HG03378 (cell line): ENCODE data around the gene EXO5.
"Not testable (repeated sequence)": the region's sequence is repeated elsewhere in the genome, so short reads cannot be mapped to it uniquely, and the experiment has no call there.

ENCODE experiments used
- ATAC-seq: cut with Tn5 transposase; IDR thresholded peaks from one replicate; pipeline ENCODE4 v1.9.1; 2021; ENCODE audit warnings: mild to moderate bottlenecking, moderate library complexity; ENCODE audit not compliant: unreplicated experiment

EXO5 gene

DNA sequence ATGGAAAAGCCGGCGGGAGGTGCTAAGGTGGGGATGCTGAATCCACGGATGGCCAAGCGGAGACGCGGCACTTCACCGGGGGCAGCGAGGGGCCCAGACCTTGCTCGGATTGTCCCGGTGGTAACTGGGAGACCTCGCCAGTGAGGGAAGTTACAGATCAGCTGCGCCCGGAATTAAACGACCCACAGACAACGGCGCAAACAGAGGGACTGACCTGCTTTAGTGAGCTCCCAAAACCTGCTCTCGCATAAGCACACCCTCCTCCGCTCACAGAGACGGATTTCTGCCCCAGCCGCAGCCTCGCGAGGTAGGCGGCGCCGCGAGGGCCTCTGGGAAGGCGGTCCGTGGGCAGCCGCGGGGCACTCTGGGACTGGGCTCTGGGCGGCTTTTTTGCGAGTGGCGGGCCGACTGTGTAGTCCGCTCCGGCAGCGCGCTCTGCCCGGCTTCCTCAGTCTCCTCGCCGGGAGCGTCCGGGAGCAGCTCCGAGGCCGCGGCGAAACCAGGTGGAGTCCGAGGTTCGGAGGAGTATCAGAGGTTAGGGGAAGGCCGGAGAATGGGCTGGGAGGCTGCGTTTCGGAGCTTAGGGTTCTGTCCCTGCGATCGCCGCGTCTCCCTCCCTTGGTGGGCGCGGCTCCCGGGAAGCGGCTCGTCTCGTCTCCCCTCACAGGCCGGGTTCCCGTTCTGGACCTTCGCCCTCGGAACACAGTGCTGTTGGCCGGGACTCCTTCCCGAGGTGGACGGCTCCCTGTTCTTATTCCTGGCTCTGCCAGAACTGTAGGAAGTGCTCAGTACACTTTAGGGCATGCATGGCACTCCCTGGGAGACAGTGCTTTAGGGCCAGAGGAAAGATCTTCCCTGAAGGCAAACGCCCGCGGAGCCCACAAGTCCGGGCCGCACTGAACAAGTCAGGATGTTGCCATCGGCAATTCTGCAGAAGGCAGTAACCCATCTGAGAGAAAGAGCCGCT lies at the start of gene EXO5:
TSS of gene EXO5 (plus strand) at position 393 of the 967 bp plus-strand sequence. CDS start 5,778 bp downstream, outside the sequence.
- ATAC-seq, result no peak

GRCh38 chr1:40462956-40463590 lies 45.5 kb upstream of the EXO5 start:
- ATAC-seq, result no peak

DNA sequence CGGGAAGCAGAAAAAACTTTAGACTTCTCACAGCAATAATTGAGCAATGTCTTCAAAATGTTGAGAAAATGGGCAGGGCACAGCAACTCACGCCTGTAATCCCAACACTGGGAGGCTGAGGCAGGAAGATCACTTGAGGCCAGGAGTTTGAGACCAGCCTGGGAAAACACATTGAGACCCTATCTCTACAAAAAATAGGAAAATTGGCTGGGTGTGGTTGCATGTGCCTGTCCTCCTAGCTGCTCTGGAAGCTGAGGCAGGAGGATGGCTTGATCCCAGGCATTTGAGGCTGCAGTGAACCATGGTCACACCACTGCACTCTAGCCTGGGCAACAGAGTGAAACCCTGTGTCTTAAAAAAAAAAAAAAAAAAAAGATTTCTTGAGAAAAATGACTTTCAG lies 39.2 kb upstream of the EXO5 start:
- no peak for ATAC-seq

GRCh38 chr1:40475268-40475667 lies 33.3 kb upstream of the EXO5 start:
- ATAC-seq, result no peak

DNA sequence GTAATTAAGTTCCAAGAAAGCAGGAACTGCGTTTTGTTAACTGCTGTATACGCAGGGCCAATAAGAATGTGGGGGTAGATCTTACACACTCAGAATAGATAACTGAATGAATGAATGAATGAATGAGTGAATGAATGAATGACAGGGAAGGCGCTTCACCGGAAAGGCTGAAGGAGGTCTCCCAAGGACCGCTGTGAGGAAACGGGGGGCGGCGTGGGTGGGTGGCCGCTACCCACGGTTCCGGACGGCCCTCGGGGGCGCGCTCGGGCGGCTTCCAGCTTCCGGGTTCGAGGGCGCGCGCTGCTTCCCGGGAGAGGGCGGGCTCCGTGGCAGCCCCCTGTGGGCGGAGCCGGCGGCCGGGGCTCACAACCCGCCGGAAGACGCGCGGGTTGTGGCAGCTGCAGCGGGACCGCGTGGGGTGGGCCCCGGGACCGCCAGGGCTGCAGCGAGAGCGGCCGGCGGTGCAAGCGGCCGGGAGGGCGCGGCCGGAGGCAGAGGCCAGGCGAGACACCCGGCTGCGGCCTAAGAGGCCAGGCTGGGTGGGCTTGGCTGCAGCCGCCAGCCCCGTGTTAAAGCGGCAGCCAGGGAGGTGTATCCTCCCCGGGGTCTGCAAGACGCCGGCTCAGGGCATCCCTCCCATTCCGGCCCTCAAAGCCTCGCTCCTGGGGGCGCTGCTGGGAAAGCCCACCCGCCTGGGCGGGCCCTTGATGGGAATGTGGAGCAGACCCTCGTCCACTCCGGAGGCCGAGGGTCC lies 31.5 kb upstream of the EXO5 start, which contains the start of gene ZFP69:
TSS of gene ZFP69 (plus strand) at position 367 of the 754 bp plus-strand sequence. CDS start 2,072 bp downstream, outside the sequence.
- no peak for ATAC-seq

DNA sequence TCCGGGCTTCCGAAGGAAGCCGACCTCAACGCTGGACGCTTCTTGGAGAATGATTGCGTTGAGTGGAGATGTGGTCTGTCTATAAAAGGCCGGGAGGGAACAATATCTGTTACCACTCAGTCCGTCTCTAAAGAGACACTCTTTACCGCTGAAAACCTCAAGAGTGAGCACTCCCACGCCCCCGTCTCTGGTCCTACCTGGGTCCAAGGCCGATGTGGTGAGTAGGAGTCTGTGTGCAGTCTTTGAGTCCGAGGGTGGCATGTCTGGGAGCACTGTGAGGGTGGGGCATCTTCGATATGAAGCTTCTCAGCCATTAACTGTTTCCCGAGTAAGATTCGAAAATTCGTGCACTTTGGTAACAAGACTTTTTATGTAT lies 30.9 kb upstream of the EXO5 start:
- no peak for ATAC-seq

GRCh38 chr1:40478276-40478675 lies 30.3 kb upstream of the EXO5 start:
- no peak for ATAC-seq

DNA sequence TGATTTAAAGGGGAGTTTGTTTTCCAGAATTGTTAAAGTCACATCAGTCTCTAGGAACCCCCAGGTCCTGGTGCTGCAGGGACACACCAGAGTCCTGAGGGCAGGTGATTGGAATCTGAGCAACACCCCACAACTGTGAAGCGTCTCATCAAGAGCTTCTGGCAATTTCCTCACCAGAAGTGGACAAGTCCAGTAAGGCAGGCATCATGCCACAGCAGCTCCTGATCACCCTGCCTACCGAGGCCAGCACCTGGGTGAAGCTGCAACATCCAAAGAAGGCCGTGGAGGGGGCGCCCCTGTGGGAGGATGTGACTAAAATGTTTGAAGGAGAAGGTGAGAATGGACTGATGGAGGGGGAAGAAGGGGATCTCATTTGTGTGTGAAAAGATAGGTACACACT lies 29.4 kb upstream of the EXO5 start:
- ATAC-seq, result no peak

GRCh38 chr1:40495315-40495903 lies 13.2 kb upstream of the EXO5 start:
- ATAC-seq, result no peak

- not testable (repeated sequence) for ATAC-seq
These were observed 5.9 kb upstream of the EXO5 start for GRCh38 chr1:40502651-40503050.

- no peak for ATAC-seq
These were observed 594 bp upstream of the EXO5 start for GRCh38 chr1:40507973-40508372.

DNA sequence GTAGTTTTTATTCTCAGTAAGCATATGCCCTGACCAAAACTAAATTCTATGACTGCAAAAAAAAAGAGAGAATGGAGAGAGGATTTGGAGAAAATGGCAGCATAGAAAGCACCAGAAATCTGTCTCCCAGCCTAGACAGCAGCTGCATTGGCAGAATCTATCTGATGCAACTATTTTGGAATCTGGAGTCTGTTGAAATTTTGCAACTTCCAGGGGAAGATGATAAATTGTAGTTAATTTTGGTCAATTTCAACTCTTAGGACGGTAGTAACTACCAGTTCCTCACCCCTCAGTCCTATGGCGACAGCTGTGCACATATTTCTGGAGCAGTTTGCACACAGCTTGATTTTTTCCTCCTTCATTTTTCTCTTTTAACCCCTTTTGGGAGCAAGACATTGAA lies 10.9 kb downstream of the EXO5 start:
- ATAC-seq, result no peak

DNA sequence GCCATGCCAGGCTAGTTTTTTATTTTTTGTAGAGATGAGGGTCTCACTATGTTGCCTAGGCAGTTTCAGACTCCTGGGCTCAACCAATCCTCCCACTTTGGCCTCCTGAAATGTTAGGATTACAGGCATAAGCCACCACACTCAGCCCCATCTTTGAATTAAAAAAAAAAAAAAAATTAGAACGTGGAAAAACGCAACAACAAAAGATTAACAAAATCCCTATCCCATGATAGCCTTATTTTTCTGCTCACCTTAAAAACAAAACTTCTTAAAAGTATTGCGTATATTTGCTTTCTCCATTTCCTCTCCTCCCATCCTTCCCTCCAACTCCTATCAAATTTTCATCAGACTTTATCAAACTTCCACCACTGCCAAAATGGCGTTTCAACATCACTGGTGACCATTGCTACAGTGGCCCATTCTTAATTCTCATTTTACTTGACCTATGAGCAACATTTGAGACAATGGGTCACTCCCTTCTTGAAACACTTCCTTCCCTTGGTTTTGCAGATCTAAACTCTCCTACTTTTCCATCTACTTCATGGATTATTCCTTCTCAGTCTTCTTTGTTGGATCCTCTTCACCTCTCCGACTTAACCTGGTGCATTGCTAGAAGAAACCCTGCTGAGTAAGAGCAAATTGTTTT lies 22.3 kb downstream of the EXO5 start:
- no peak for ATAC-seq

- peak; percentile 86 for ATAC-seq
These were observed 23.0 kb downstream of the EXO5 start, which contains the start of gene ZNF684 for GRCh38 chr1:40531381-40532061. ZNF684 (plus strand) TSS chr1:40531637; CDS start chr1:40533167, 1,530 bp downstream.

GRCh38 chr1:40532062-40532389 lies 23.5 kb downstream of the EXO5 start:
- peak; percentile 19 for ATAC-seq

GRCh38 chr1:40532844-40533424 lies 24.4 kb downstream of the EXO5 start:
- no peak for ATAC-seq

GRCh38 chr1:40534589-40534988 lies 26.0 kb downstream of the EXO5 start:
- no peak for ATAC-seq

DNA sequence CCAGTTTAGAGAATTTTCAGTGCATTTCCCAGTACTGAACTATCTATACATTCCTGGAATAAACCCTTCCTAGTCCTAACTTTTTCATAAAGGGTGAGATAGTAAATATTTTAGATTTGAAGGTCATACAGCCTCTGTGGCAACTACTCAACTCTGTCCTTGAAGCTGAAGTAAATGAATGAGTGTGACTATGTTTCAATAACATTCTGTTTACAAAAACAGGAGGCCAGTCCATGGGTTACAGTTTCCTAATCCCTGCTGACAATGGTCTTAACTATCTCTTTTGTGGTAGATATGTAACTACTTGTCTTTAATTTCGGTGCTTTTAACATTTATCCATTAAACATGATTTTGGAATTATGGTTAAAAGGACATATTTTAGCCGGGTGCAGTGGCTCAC lies 27.2 kb downstream of the EXO5 start:
- no peak for ATAC-seq

- ATAC-seq, result no peak
These were observed 30.8 kb downstream of the EXO5 start for GRCh38 chr1:40539338-40539737.
